ENCODE results near the gene C2orf81.
A peak's percentile ranks its signal among the peaks of the same experiment; 100 is the strongest.
"Not testable (repeated sequence)": the region's sequence is repeated elsewhere in the genome, so short reads cannot be mapped to it uniquely, and the experiment has no call there.

The C2orf81 gene

GRCh38 chr2:74424139-74424992, 2.9 kb upstream of the C2orf81 start:
- H3K27ac ChIP-seq (ENCODE audit: low read depth, low read length, poor library complexity, severe bottlenecking), result no peak overlapping the region
- H3K9me3 ChIP-seq (ENCODE audit: low read length), result no peaks in the 10 kb centered on the region
- H3K36me3 ChIP-seq (ENCODE audit: insufficient read depth, low read length), result no peaks in the 10 kb centered on the region
- no peak overlapping the region for H3K9ac ChIP-seq (ENCODE audit: low read length)
- no peaks in the 10 kb centered on the region for H3K79me2 ChIP-seq (ENCODE audit: insufficient read depth, low read length)
- H4K20me1 ChIP-seq (ENCODE audit: insufficient read depth, low read length), result no peaks in the 10 kb centered on the region
- no peaks in the 10 kb centered on the region for H3F3A ChIP-seq (ENCODE audit: insufficient read depth, low read length)
- H3K4me3 ChIP-seq (ENCODE audit: low read depth, low read length, poor library complexity, severe bottlenecking), result no peak overlapping the region
- H3K4me2 ChIP-seq (ENCODE audit: low read length), result no peak overlapping the region
- H3K27me3 ChIP-seq (ENCODE audit: insufficient read depth, low read length), result no peaks in the 10 kb centered on the region
- peaks cover 19% of the 10 kb centered on the region for H3K4me1 ChIP-seq (ENCODE audit: insufficient read depth, low read length, severe bottlenecking)
- no peaks in the 10 kb centered on the region for H3K9me2 ChIP-seq (ENCODE audit: low read depth, low read length)
- H2AFZ ChIP-seq (ENCODE audit: low read length), result no peak overlapping the region
- TF ChIP-seq CTCF (IDR thresholded peaks at IDR 0.05; ENCODE audit: low read length) (no peak), EZH2 (IDR thresholded peaks at IDR 0.05; ENCODE audit: borderline replicate concordance, low read length) (no peak)

GRCh38 chr2:74423231-74424095, 2.0 kb upstream of the C2orf81 start:
- Histone ChIP-seq H3K9me3 (ENCODE audit: low read length) (no peaks in the 10 kb centered on the region), H3K4me2 (ENCODE audit: low read length) (no peak overlapping the region), H4K20me1 (ENCODE audit: insufficient read depth, low read length) (no peaks in the 10 kb centered on the region), H3K4me1 (ENCODE audit: insufficient read depth, low read length, severe bottlenecking) (peaks cover 22% of the 10 kb centered on the region), H3K4me3 (ENCODE audit: low read depth, low read length, poor library complexity, severe bottlenecking) (no peak overlapping the region), H3K27ac (ENCODE audit: low read depth, low read length, poor library complexity, severe bottlenecking) (no peak overlapping the region), H3K36me3 (ENCODE audit: insufficient read depth, low read length) (no peaks in the 10 kb centered on the region), H3K79me2 (ENCODE audit: insufficient read depth, low read length) (no peaks in the 10 kb centered on the region), H3K9me2 (ENCODE audit: low read depth, low read length) (no peaks in the 10 kb centered on the region), H3K9ac (ENCODE audit: low read length) (no peak overlapping the region), H3F3A (ENCODE audit: insufficient read depth, low read length) (no peaks in the 10 kb centered on the region), H3K27me3 (ENCODE audit: insufficient read depth, low read length) (no peaks in the 10 kb centered on the region), H2AFZ (ENCODE audit: low read length) (no peak overlapping the region)
- no peak for TF ChIP-seq CTCF (IDR thresholded peaks at IDR 0.05; ENCODE audit: low read length)
- no peak for TF ChIP-seq EZH2 (IDR thresholded peaks at IDR 0.05; ENCODE audit: borderline replicate concordance, low read length)

- Histone ChIP-seq H3K4me3 (ENCODE audit: low read depth, low read length, poor library complexity, severe bottlenecking) (peak overlapping the region; percentile 68), H3K4me2 (ENCODE audit: low read length) (peak overlapping the region; percentile 84), H3K9ac (ENCODE audit: low read length) (peak overlapping the region; percentile 55; the same call in 1 of the 2 replicates), H3K4me1 (ENCODE audit: insufficient read depth, low read length, severe bottlenecking) (peaks cover 22% of the 10 kb centered on the region)
- not testable (repeated sequence) for H3K9me3 ChIP-seq (ENCODE audit: low read length); H3K9me2 ChIP-seq (ENCODE audit: low read depth, low read length); H4K20me1 ChIP-seq (ENCODE audit: insufficient read depth, low read length); H3K79me2 ChIP-seq (ENCODE audit: insufficient read depth, low read length); H3F3A ChIP-seq (ENCODE audit: insufficient read depth, low read length); H3K27ac ChIP-seq (ENCODE audit: low read depth, low read length, poor library complexity, severe bottlenecking); H2AFZ ChIP-seq (ENCODE audit: low read length); H3K27me3 ChIP-seq (ENCODE audit: insufficient read depth, low read length); H3K36me3 ChIP-seq (ENCODE audit: insufficient read depth, low read length)
Observed at GRCh38 chr2:74420443-74421103, 846 bp downstream of the C2orf81 start.
